Liver (tissue), 3 donors: ENCODE data around the gene FRMD1.

ENCODE experiments used
- CTCF ChIP-seq: fragments of 150-350 bp; IDR thresholded peaks from 2 replicates; pipeline ENCODE4 v1.5.1; 2017; ENCODE audit warnings: improper control_type of control experiment, low read depth, low read length; ENCODE audit not compliant: missing input control
- JUND ChIP-seq, 2 donors: IDR thresholded peaks; 2 replicates each; pipeline ENCODE4 v1.6.1; 2016; ENCODE audit warnings: antibody characterized with exemption in 2 of 2
- MAX ChIP-seq: IDR thresholded peaks from 2 replicates; pipeline ENCODE4 v1.6.1; 2016; ENCODE audit warnings: antibody characterized with exemption
- RAD21 ChIP-seq, 2 donors: IDR thresholded peaks; 2 replicates each; pipeline ENCODE4 v1.6.1; 2016; ENCODE audit warnings: antibody characterized with exemption in 2 of 2, mild to moderate bottlenecking in 2 of 2
- REST ChIP-seq: IDR thresholded peaks from 2 replicates; pipeline ENCODE4 v1.6.1; 2016; ENCODE audit warnings: antibody characterized with exemption, mild to moderate bottlenecking
- donor health status: healthy.
- donor health status: healthy.

- TF ChIP-seq REST (no peak), CTCF (no peak), MAX (no peak), JUND (IDR thresholded peaks at IDR 0.05) (no peak), RAD21 (IDR thresholded peaks at IDR 0.05) (no peak)
These were observed 29.7 kb downstream of the FRMD1 start for GRCh38 chr6:168049277-168049676.
